K562 (cell line): Measurements from ENCODE around the gene CAPN7. TPM values are rescaled to one million over a fixed set of nuclear protein-coding genes. Genes with fewer than 3 reads are reported as not detected.

Source experiments
- ATAC-seq: fragments of 200-7000 bp; cut with Tn5 transposase; 3 replicates; pipeline ENCODE4 v1.9.1; 2020; ENCODE audit warnings: moderate library complexity
- BruUV-seq: library from RNA; stranded (reverse); fragments of 400-500 nt; replicated peaks from 2 replicates; lab custom pipeline; 2021; lab: Mats Ljungman, UMichigan
- CTCF ChIA-PET: fragments of 300-600 bp; formaldehyde crosslinking; extraction: SDS; loops from one replicate; lab custom pipeline; 2021; ENCODE audit warnings: low intra/inter-chr PET ratio; lab: Yijun Ruan, JAX
- POLR2A ChIA-PET: fragments of 300-600, 350-650 bp; sonication (Branson Sonifier 250); formaldehyde crosslinking; extraction: SDS; loops from one replicate; lab custom pipeline; 2021; ENCODE audit warnings: antibody characterized with exemption, inconsistent platforms; lab: Yijun Ruan, JAX
- DNase-seq, 4 experiments: peaks; one replicate each; pipeline versions ENCODE4 v3.0.0 to v3.0.0-alpha.2; 2011 to 2018; ENCODE audit warnings: low spot score in 3 of 4, mixed read lengths in 3 of 4; ENCODE audit errors: extremely low read depth in 1 of 4
- FAIRE-seq: peaks from 2 replicates; lab custom pipeline; 2011; peaks lifted over from hg19 to GRCh38; lab: Jason Lieb, UNC
- H2AFZ ChIP-seq: 2 replicates; pipeline ENCODE4 v1.6.0; 2011; ENCODE audit warnings: low read depth, low read length, control low read depth, inconsistent platforms
- H3K27ac ChIP-seq: fragments of 200-600 bp; 3 replicates; pipeline ENCODE4 v1.8.0; 2011; ENCODE audit warnings: low read depth, mild to moderate bottlenecking, control low read depth, inconsistent platforms, low read length, moderate library complexity, mixed read lengths; ENCODE audit errors: extremely low read depth
- H3K27me3 ChIP-seq, 2 experiments: fragments of 300-600 bp in 1 of 2; 2 replicates in 1 of 2; 3 replicates in 1 of 2; pipeline versions ENCODE4 v1.6.0 to v1.8.0; 2011; ENCODE audit warnings: inconsistent platforms in 2 of 2, low read length in 2 of 2, mild to moderate bottlenecking in 1 of 2, mixed read lengths in 1 of 2, moderate library complexity in 1 of 2; ENCODE audit not compliant: control insufficient read depth in 2 of 2, insufficient read depth in 2 of 2
- H3K36me3 ChIP-seq: fragments of 300-600 bp; 3 replicates; pipeline ENCODE4 v1.8.0; 2011; ENCODE audit warnings: mild to moderate bottlenecking, low read length, inconsistent platforms; ENCODE audit not compliant: control insufficient read depth, insufficient read depth
- H3K4me1 ChIP-seq, 2 experiments: fragments of 200-600 bp in 1 of 2; replicated peaks in 1 of 2; 2 replicates in 1 of 2; 3 replicates in 1 of 2; pipeline versions ENCODE4 v1.5.1 to v1.8.0; 2011; ENCODE audit warnings: inconsistent platforms in 2 of 2, low read length in 2 of 2, mild to moderate bottlenecking in 1 of 2, mixed read lengths in 1 of 2, moderate library complexity in 1 of 2; ENCODE audit not compliant: control insufficient read depth in 2 of 2, insufficient read depth in 2 of 2
- H3K4me2 ChIP-seq: 2 replicates; pipeline ENCODE4 v1.6.1; 2011; ENCODE audit warnings: low read length, control low read depth, inconsistent platforms, mixed read lengths; ENCODE audit not compliant: insufficient read depth
- H3K4me3 ChIP-seq: fragments of 200-600 bp; sonication (generic), shearing (Covaris generic); 2 replicates; pipeline ENCODE4 v1.5.1; 2016; ENCODE audit warnings: control low read depth, inconsistent platforms
- H3K79me2 ChIP-seq: fragments of 200-600 bp; 3 replicates; pipeline ENCODE4 v1.8.0; 2011; ENCODE audit warnings: low read length, inconsistent platforms; ENCODE audit not compliant: control insufficient read depth, insufficient read depth
- H3K9ac ChIP-seq, 2 experiments: 2 replicates each; pipeline versions ENCODE4 v1.6.0 to v1.6.1; 2011; ENCODE audit warnings: low read depth in 2 of 2, low read length in 2 of 2, control low read depth in 1 of 2, inconsistent platforms in 1 of 2, mild to moderate bottlenecking in 1 of 2, mixed read lengths in 1 of 2; ENCODE audit not compliant: insufficient read depth in 1 of 2
- H3K9me1 ChIP-seq: one replicate; pipeline ENCODE4 v1.6.0; 2011; ENCODE audit warnings: inconsistent platforms, mild to moderate bottlenecking, low read length, moderate library complexity; ENCODE audit not compliant: control insufficient read depth, insufficient read depth
- H3K9me3 ChIP-seq: replicated peaks from 2 replicates; pipeline ENCODE4 v1.5.1; 2011; ENCODE audit warnings: low read depth, low read length, inconsistent platforms; ENCODE audit not compliant: control insufficient read depth, insufficient read depth
- H4K20me1 ChIP-seq: replicated peaks from 2 replicates; pipeline ENCODE4 v1.6.1; 2011; ENCODE audit warnings: low read length, inconsistent platforms, mixed read lengths; ENCODE audit not compliant: control insufficient read depth, insufficient read depth
- TBL1XR1 ChIP-seq, 2 experiments: IDR thresholded peaks; 2 replicates each; pipeline ENCODE4 v1.6.1; 2012; ENCODE audit warnings: improper control_type of control experiment in 2 of 2, low read length in 2 of 2, mild to moderate bottlenecking in 1 of 2
- ZNF644 ChIP-seq: fragments of 200-800 bp; sonication (Bioruptor generic); IDR thresholded peaks from 2 replicates; pipeline ENCODE4 v1.6.1; 2016; ENCODE audit warnings: low read depth, missing genetic modification characterization, missing compliant biosample characterization
- WGBS: fragments of 100-300 bp; shearing (Covaris generic); methylation state at CpG from one replicate; pipeline ENCODE4 v1.1.6; 2016; ENCODE audit warnings: low coverage, mixed read lengths; ENCODE audit not compliant: insufficient coverage; ENCODE audit errors: missing lambda C conversion rate; 5-methylcytosine and 5-hydroxymethylcytosine counted together
- in situ Hi-C: fragments of 300-500 bp; cut with MboI; formaldehyde crosslinking; loops from 4 replicates; pipeline ENCODE4 v1.15.0; 2018; ENCODE audit warnings: inconsistent platforms, mixed read lengths
- intact Hi-C: fragments of 100-400 bp; cut with micrococcal nuclease; formaldehyde crosslinking; loops from 2 replicates; pipeline ENCODE4 v1.14.2; 2022
- polyA plus RNA-seq, 8 experiments: library from polyadenylated mRNA; depleted of rRNA in 4 of 8; stranded (reverse) in 5 of 8; unstranded in 3 of 8; fragments of >200 nt; fragmentation: Nextera tagmentation in 2 of 8; fragmentation: Illumina TruSeq in 1 of 8; extraction: Ambion mirVana in 2 of 8; extraction: Trizol in 1 of 8; gene quantifications; 2 replicates each; pipeline versions ENCODE4 v1.2.1 to v1.2.3, GENCODE V29; 2011 to 2014; ENCODE audit warnings: inconsistent platforms in 1 of 8, missing spikeins in 1 of 8
- total RNA-seq, 7 experiments: library from RNA; depleted of rRNA in 6 of 7; stranded (reverse); fragments of >200 nt in 6 of 7; fragmentation: Illumina TruSeq in 2 of 7; extraction: Trizol in 2 of 7; gene quantifications; 2 replicates each; pipeline versions ENCODE4 v1.2.1 to v1.2.3, GENCODE V29; 2011 to 2021; ENCODE audit warnings: low replicate concordance in 1 of 7
- TF ChIP-seq, protein P1 (sequence below), 2 experiments: fragments of 200-800 bp in 1 of 2; sonication (Bioruptor generic) in 1 of 2; sonication (generic) in 1 of 2; formaldehyde crosslinking in 1 of 2; IDR thresholded peaks in 1 of 2; conservative IDR thresholded peaks in 1 of 2; 2 replicates each; pipeline versions ENCODE4 v1.5.0 to v1.6.1; 2016 to 2020; ENCODE audit warnings: missing compliant biosample characterization in 1 of 2, missing genetic modification characterization in 1 of 2, missing genetic modification reagents in 1 of 2
- TF ChIP-seq, protein P2 (sequence below): fragments of 450-650 bp; IDR thresholded peaks from 2 replicates; pipeline ENCODE4 v1.6.1; 2018; ENCODE audit warnings: mild to moderate bottlenecking, low read depth; ENCODE audit not compliant: partially characterized antibody

Gene CAPN7
- total and polyA plus RNA-seq, 9 of the 15 experiments (the other 6 are each of a cell fraction or from before 2014, with no cell fraction given) = 6.5 to 42.7 (median 32.7) TPM

DNA sequence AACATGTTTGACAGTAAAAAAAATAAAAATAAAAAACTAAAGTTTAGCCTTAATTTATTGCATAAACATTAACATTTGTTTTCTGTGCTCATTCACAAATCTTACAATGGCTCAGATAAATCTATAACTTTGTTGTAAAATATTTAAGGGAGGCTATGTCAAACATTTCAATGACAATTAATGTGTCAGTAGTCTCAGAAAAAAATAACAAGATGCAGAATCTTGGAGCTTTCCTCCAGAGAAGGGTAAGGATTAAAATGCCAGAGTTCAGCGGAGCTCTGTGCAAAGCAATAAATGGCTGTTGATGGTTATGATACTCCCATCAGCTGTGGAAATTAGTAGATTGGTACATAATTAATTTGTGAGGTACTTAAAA, 20.0 kb upstream of the CAPN7 start:
- in situ Hi-C loops (no loop called here), intact Hi-C loops (no loop called here)
- Histone ChIP-seq H3K9me1 (no peaks in the 10 kb centered on the region), H3K4me2 (peak overlapping the region; percentile 77), H4K20me1 (no peaks in the 10 kb centered on the region), H3K27me3 (0 out of 5 replicates have a peak, but pooled peaks cover 0 to under 1% of the 10 kb centered on the region in 2 experiments), H3K79me2 (no peaks in the 10 kb centered on the region), H3K4me3 (peak overlapping the region; percentile 48), H3K27ac (peak overlapping the region; percentile 82; the same call in 2 of the 3 replicates), H3K9ac (peak overlapping the region in 1 of 2 experiments; percentile 72; a peak in 2 of 4 replicates), H3K9me3 (no peaks in the 10 kb centered on the region), H3K4me1 (peaks cover 0 to 7% of the 10 kb centered on the region in 2 experiments; a peak in 1 of 5 replicates), H3K36me3 (no peaks in the 10 kb centered on the region), H2AFZ (peak overlapping the region; percentile 97)
- WGBS = 71% methylated on average over 1 of the region's 1 CpG
- FAIRE-seq (no peak), ATAC-seq (peak; percentile 61), DNase-seq (no peak)
- ChIA-PET CTCF (no interaction called here), POLR2A (interaction anchor here (0.6 to 2.1 kb wide), 6 partner anchors 10 to 67 kb away, joined by 3 to 6 read pairs (median 3); no protein-coding TSS in a partner anchor)
- TF ChIP-seq TBL1XR1 (IDR thresholded peaks at IDR 0.05; ENCODE audit: low read length in 2 of 2) (no peak), ZNF644 (tag) (0 out of 2 replicates have a peak, but pooled peaks have one; percentile 31)
- TF ChIP-seq, protein P1, sequence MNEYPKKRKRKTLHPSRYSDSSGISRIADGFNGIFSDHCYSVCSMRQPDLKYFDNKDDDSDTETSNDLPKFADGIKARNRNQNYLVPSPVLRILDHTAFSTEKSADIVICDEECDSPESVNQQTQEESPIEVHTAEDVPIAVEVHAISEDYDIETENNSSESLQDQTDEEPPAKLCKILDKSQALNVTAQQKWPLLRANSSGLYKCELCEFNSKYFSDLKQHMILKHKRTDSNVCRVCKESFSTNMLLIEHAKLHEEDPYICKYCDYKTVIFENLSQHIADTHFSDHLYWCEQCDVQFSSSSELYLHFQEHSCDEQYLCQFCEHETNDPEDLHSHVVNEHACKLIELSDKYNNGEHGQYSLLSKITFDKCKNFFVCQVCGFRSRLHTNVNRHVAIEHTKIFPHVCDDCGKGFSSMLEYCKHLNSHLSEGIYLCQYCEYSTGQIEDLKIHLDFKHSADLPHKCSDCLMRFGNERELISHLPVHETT (CRISPR knock-in tag; conservative IDR thresholded peaks at IDR 0.05 in 1 of 2, IDR thresholded peaks at IDR 0.05 in 1 of 2) = 0 out of 4 replicates have a peak, but pooled peaks of 1 of the 2 experiments have one; percentile 23
- TF ChIP-seq, protein P2, sequence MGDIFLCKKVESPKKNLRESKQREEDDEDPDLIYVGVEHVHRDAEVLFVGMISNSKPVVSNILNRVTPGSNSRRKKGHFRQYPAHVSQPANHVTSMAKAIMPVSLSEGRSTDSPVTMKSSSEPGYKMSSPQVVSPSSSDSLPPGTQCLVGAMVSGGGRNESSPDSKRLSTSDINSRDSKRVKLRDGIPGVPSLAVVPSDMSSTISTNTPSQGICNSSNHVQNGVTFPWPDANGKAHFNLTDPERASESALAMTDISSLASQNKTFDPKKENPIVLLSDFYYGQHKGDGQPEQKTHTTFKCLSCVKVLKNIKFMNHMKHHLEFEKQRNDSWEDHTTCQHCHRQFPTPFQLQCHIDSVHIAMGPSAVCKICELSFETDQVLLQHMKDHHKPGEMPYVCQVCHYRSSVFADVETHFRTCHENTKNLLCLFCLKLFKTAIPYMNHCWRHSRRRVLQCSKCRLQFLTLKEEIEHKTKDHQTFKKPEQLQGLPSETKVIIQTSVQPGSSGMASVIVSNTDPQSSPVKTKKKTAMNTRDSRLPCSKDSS = no peak
- BruUV-seq = no TSS peak
